Stimulated activated CD4-positive, alpha-beta T cell treated with anti-CD3 and anti-CD28 coated beads, Interleukin-2, amount 100 ng/mL, for 4 hours (primary cell): ENCODE measurements around the gene MAX.
"Not testable (repeated sequence)": the region's sequence is repeated elsewhere in the genome, so short reads cannot be mapped to it uniquely, and the experiment has no call there.

Experiments used
- DNase-seq: peaks from one replicate; pipeline ENCODE4 v3.0.0-alpha.2; 2020; ENCODE audit warnings: low read depth

Gene MAX

GRCh38 chr14:65104791-65105190, 2.5 kb upstream of the MAX start:
- DNase-seq: no peak

- DNase-seq: no peak
These were observed 938 bp upstream of the MAX start for GRCh38 chr14:65103150-65103760.

GRCh38 chr14:65101631-65102440, 481 bp downstream of the MAX start:
- peak; percentile 13 for DNase-seq

GRCh38 chr14:65100922-65101541, 1.3 kb downstream of the MAX start:
- DNase-seq: no peak

GRCh38 chr14:65098586-65098985, 3.7 kb downstream of the MAX start:
- DNase-seq: no peak

- no peak for DNase-seq
These were observed 5.8 kb downstream of the MAX start for GRCh38 chr14:65096323-65097089.

- no peak for DNase-seq
These were observed 6.6 kb downstream of the MAX start for GRCh38 chr14:65095633-65096205.

- no peak for DNase-seq
These were observed 10.0 kb downstream of the MAX start for GRCh38 chr14:65092349-65092748.

- DNase-seq: not testable (repeated sequence)
These were observed 14.5 kb downstream of the MAX start for GRCh38 chr14:65087835-65088234.

- not testable (repeated sequence) for DNase-seq
These were observed 15.6 kb downstream of the MAX start for GRCh38 chr14:65086686-65087085.

GRCh38 chr14:65084554-65085505, 17.5 kb downstream of the MAX start:
- no peak for DNase-seq

GRCh38 chr14:65082930-65083329, 19.4 kb downstream of the MAX start:
- no peak for DNase-seq

- no peak for DNase-seq
These were observed 21.2 kb downstream of the MAX start for GRCh38 chr14:65080960-65081747.

- no peak for DNase-seq
These were observed 22.5 kb downstream of the MAX start for GRCh38 chr14:65079768-65080167.

GRCh38 chr14:65079201-65079600, 23.1 kb downstream of the MAX start:
- DNase-seq: no peak

- DNase-seq: no peak
These were observed 25.0 kb downstream of the MAX start for GRCh38 chr14:65077318-65077717.

GRCh38 chr14:65075628-65076325, 26.5 kb downstream of the MAX start:
- DNase-seq: no peak

GRCh38 chr14:65074449-65075150, 27.7 kb downstream of the MAX start:
- DNase-seq: no peak
